GM18909 (cell line): ENCODE data around the gene C1orf159.

Experiments
- ATAC-seq: cut with Tn5 transposase; IDR thresholded peaks from one replicate; pipeline ENCODE4 v1.9.1; 2021; ENCODE audit warnings: mild to moderate bottlenecking; ENCODE audit not compliant: unreplicated experiment, poor library complexity

C1orf159 gene

DNA sequence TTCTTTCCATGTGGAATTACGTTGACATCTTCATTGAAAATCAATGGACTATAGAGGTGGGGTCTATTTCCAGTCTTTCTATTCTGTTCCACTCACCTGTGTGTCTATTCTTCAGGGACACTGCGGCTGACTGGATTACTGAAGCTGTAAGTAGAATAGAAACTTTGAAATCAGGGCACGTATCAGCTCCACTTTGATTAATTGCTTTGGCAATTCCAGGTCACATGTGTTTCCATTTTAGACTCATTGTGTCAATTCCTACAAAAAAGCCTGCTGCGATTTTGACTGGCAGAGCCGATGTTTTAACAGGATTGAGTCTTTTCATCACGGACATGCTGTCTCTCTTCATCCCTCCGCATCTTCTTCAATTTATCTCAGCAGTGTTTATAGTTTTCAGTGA is 20.9 kb downstream of the C1orf159 start:
- no peak for ATAC-seq

DNA sequence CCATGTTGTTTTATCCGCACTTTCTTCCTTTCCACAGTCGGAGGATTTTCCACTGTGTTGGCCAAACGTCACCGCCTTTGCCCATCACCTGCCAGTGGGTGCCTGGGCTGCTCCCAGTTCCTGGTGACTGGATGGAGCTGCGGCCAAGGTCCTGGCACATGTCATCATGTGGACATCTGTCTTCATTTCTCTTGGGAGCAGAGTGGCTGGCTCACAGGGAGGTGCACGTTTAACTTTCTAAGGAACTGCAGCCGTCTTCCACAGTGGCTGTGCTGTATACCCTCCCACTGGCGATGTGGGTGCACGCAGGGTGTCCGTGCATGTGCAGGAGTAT is 22.3 kb downstream of the C1orf159 start:
- no peak for ATAC-seq

DNA sequence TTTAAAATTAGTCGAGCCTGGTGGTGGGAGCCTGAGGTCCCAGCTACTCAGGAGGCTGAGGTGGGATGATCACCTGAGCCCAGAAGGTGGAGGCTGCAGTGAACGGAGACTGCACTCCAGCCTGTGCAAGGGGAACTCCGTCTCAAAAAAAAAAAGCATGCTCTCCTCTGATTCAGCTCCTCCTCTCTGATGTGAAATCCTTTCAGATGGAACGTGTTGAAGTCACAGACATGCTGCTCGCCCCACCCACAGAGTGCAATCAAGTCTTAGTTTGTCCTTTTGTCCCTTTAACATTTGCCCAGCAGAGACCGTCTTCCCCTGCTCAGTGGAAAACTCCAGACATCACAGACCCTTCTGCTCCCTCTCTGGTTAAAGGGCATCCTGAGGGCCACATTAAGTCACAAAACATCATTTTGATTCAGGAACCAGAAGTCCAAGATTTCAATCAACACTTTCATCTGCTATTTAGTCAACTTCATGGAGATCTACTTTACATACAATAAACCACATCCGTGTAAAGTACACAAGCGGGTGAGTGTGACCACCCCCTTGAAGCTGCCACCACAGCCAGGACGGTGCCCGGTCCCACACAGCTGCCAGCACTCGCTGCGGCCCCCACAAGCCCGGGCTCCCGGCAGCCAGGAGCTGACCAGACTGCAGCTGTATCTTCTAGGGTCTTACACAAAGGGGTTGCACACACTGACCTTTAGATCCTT is 22.8 kb downstream of the C1orf159 start:
- no peak for ATAC-seq

DNA sequence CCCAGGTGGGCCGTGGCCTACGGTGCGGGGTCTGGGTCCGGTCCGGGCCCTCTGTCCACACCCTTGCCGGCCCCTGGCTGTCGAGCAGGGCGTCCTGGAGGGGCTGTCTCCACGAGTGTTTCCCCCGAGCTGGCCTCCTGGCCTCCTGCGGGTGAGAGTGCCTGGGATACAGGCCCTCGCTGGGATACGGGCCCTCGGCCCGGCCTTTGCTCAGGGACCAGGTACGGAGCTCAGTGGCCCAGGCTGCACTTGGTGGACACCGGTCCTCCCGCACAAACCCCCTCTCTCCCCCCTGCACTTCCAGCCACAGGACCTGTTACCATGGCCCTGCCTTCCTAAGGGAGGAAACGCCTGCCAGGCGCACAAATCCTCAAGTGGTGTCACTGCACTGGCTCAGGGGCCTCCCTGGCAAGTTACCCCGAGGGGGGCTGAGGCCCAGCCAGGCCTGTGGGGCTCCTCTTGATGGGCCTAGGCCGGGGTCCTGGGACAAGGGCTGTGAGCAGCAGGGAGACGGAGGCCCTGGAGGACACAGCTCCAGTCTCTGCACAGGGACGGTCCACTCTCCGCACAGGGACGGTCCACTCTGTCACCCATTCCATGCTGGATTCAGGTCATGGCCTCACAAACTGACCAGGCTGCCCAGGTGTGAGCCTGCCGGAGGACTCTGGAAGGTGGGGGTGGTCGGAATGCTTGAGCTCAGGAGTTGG is 23.6 kb downstream of the C1orf159 start:
- ATAC-seq: no peak

DNA sequence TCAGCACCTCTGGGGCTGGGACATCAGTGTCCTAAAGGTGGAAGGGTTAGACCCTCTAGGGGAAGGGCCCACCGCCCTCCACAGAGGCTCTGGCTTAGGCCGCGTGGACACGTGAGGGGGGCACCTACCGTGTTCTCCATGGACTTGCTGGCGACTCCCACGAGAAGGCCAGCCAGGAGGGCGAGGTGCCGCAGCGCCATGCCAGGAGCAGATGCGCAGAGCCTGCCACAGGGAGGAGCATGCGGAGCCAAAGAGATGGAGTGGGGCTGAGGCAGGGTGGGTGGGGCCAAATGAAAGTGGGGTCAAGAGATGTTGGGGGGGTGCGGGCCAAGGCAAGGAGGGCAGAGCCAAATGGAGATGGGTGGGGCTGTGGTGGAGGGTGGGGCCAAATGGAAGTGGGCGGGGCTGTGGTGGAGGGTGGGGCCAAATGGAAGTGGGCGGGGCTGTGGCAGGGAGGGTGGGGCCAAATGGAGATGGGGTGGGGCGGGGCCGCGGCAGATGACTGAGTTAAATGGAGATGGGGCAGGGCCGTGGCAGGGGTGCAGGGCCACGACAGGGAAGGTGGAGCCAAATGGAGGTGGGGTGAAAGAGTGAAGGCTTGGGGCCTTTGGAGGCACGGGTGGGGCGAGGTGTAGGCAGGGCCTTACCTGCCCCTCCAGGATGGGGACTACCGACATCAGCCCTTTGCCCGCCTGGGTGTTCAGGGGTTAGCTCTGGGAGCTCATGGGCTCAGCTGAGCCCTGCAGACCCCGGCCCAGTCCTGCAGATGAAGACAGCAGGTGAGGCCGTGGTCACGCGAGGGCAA is 24.3 kb downstream of the C1orf159 start:
- no peak for ATAC-seq

DNA sequence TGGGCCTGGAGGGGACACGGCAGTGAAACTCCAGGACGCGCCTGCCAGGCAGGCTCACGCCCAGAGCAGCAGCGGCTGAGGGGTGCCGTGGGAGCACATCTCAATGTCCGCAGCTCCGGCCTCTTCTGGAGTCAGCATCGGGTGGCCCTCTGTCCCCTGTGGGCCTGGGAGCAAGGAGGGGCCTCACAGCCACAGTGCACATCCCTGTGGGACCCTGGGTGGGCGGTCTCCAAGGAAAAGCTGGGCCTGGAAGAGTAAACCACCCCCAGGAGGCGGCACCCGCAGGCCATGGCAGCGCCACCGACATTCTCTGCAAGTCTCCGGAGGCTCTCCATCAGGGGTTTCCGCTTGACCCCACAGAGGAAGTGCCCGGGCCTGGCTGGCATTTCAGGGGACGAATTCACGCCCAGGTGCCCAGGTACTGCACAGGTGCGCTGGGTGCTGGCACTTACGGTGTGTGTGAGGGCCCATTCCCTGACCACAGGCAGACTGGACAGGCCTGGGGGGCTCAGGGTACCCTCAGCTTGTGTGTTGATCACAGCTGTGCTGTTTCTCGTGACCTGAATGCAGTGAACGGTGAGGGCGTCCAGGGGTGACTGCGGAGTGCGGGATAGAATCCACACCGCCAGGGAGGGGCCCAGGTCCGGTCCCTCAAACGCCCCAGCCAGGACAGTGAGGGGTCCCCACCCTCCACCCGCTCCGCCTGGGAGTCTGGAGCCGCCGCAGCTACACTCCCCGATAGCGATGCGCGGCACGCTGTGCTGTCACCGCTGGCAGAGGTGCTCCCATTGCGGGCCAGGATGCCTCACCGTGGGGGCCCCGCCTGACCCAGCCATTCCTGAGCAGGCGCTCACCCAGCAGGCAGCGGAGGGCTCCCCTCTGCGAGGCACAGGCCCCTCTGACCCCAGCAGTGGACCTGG is 25.2 kb downstream of the C1orf159 start:
- ATAC-seq: no peak

DNA sequence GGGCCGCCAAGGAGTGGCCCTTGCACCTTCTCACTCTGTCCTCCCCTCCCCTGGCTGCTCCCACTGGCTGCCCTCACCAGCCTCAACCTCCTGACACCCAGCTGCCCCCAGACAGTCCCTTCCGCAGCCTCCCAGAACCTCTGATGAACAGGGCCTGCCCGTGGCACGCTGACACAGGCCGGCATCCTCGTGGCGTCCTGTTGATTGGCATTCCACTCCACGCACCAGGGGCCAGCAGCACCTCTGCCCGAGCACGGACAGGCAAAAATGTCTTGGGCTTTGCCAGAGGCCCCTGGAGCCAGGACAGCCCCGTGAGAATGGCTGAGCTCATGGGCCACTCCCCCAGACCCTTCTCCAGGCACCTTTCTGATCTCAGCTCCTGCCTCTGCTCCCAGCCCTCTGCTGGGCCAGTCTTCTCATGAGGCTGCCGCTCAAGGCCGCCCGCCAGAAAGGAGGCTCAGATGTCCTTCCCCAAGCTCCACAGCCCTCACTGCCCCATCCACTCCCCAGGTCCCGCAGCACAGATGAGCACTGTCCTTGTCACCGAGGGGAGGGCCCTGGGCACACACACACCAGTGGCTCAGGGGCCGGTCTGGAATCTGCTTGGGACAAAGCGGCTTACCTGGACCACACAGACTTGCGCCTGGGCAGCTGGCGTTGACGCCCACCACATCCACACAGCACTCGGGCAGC is 26.0 kb downstream of the C1orf159 start:
- ATAC-seq: no peak

DNA sequence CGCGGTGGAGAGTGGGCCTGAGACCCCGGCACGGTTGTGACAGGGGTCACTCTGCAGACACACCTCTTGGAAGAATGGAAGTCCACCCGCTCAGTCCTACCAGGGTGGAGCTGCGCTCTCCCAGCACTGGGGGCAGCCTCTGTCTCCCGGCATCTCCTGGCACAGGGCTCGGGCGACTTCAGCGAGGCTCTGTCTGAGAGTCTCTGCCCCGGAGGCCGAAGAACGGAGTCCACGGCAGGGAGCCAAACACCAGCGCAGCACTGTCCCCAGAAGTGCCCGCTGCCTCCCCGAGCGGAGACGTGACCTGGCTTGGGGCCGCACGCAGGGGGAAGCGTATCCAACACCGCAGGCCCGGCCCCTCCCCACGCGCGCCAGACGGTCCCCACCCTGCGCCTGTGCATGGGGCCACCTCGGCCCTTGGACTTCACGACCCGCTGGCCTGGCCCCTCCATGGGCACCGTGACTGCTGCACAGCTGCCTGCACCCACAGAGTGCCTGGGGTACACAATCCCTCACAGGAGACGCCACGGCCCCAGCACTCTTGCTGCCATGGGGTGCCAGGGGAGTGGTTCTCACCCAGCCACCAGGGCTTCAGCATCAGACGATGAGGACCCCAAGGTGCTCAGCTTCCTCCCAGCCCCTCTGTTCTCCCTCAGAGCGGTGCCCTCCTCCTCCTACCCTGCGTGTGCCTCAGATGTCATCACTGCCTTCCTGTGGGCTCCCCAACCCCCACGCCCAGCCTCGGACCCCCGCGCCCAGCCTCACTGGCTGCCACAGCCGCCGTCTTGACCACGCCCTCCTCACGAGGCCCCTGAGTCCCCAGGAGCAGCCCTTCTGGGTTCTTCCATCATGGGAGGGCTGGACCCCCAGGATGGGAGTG is 26.8 kb downstream of the C1orf159 start:
- ATAC-seq: no peak

DNA sequence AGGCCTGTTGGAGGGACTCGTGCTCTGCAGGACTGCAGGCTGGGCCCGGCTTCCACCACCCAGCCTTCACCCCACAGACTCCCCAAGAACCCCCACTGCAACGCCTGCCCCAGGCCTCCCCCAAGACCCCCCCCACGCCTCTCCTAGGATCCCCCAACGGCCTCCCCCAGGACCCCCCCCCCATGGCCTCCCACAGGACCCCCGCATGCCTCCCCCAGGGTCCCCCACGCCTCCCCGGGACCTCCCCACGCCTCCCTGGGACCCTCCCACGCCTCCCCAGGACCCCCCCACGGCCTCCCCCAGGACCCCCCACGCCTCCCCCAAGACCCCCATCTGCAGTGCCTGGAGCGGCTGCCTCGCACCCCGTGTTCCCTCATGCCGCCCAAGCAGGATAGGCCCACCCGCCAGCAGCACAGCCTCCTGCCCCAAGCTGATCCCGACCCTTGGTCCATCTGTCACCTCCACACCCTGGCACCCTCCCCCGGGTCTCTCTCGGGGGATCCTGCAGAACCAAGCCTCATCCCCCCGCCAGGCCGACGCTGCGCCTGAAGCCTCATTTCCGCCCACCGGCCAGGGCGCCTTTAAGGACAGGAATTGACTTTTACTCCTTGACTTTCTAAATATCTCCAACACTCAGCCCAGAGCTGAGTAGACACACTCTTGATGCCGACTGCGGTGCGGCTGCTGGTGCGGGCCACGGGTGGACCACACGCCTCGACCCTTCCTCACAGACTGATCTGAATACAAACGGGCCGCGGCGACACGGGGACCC is 27.7 kb downstream of the C1orf159 start:
- no peak for ATAC-seq

DNA sequence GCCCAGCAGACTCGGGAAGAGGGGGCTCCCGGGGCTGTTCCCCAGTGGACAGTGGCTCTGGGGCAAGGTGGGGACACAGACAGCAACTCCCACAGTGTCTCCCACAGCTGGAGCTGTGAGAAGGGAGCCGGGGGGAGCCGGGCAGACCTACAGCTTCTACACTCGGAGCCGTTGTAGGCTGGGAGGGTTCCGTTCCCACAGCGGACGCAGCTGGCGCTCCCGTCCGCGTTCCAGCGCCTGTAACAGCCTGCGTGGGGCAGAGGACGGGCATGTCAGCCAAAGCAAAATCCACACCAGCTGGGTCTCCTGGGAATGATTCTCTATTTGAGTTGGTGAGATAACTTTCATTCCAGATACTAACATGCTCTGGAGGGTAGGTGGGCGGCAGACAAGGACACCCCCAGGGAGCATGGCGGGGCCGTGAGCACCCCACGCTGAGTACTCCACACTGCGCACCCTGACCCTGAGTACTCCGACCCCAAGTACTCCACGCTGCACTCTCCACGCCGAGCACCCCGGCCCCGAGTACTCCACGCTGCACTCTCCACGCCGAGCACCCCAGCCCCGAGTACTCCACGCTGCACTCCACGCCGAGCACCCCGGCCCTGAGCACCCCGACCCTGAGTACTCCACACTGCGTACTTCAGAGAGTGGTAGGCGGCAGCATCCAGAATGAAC is 28.4 kb downstream of the C1orf159 start:
- no peak for ATAC-seq

DNA sequence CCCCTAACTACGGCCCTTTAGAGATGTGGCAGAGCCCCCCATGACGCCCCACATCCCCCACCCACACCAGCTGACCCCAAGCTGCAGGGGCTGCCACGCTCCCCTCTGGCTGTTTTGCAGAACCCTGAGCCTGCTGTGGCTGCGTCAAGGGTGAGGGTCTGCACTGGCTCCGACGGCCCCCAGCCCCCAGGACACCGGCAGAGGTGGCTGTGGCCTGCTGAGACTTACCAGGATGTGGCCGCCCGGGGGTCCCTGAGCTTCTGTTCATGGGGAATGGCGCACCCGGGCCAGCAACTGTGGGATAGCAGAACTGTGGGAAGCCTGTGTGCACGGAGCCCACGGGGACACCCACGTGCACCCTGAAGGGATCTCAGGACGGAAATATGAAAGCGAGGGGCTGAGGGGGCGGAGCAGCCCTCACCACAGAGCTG is 29.0 kb downstream of the C1orf159 start:
- no peak for ATAC-seq

DNA sequence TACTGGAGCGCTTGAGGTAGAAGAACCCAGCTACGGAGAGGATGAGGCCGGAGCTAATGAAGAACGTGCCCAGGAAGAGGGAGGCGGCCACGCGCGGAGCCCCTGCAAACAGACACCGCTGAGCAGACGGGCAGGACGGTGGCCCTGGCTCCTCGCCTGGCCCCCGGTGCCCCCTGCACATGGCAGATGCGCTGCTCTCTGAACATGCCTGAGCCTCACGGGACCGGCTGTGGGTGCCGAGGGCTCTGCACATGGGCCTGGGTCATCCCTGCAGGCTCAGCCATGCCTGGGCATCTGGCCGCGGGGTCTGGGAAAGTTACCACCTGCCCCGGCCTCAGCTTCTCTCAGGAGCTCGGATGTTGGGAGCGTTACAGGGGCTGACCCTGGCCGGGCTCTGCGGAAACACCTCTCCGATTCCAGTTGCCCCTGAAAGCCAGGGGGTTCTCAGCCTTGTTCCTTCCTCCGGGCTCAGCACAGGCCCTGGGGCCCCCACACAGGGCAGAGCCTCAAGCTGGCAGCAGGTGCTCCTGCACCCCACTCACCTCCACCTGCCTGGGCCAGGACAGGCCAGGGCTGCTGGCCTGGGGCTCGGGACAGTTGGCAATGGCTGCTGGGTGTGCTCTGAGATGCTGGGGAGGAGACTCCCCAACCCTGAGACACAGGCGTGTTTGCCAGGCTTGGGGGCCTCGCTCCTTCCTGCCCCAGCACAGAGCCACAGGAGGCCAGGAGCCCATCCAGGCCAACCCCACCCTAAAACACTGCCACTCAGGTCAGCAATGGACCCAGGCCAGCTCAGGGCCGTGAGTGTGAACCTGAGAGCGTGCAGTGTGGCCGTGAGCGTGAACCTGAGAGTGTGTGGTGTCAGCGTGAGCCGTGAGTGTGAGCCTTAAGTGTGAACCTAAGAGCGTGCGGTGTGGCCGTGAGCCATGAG is 29.7 kb downstream of the C1orf159 start:
- ATAC-seq: no peak

DNA sequence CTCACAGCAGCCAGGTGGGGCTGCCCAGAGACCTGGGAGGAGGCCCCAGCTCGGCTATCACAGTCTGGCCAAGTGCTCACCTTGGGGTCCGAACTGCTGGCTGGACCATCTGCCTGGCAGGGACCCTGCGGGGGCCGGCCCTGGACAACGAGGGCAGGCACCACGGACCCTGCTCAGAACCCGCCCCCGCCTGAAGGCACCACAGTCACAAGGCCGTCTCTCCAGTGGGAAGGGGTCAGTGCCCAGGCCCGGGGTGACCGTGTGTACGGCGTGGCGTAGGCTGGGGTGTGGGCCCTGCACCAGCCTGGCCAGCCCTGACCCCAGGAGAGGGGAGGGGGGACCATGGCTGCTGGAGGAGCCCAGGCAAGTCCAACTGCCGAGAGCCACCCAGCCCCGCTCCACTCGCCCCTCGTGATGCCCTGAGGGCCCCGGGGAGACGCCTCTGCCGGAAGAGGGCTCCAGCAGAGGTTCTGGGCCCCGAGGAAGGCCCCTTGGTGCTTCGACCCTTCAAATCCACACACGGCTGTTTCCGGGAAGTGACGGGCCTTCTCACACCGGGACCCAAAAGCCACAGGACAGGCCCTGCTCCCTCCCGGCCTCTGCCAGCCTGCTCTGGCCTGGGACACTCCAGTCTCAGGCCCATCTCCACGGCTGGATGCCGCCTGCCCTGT is 30.6 kb downstream of the C1orf159 start:
- no peak for ATAC-seq

DNA sequence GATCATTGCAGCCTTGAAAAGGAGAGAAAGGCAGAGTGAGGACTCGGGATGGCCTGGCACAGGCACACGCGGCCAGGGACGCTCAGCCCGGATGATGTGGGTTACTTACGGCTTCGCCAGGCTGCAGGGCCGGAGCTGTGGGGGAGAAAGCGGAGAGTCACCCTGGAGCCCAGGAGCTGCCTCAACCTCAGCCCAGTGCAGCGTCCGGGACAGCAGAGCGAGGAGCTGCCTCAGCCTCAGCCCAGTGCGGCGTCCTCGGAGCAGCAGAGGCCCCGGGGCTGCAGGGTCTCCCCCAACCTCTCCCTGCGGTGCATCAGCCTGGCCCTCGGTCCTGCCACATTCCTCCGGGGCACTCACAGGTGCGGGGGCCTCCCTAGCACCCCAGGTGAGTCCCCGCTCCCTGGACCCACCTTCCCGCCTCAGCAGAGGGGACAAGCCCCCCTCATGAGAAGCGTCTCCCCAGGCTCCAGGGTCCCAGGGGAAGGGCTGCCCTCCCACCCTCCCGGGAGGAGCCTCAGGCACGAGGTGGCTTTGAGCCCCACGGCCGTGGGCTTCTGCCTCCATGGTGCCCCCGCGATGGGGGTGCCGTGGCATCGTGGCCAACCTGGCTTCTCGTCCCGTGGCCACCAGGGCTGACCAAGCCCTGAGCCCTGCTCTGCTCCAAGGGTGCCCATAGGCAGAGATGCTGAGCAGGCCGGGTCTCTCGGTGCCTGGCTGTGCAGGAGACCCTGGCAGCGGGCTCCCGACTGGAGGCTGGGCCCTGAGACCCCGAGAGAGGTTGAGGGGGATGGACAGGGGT is 31.3 kb downstream of the C1orf159 start:
- ATAC-seq: no peak
